ENCODE results near the gene SH3RF1.

DNA sequence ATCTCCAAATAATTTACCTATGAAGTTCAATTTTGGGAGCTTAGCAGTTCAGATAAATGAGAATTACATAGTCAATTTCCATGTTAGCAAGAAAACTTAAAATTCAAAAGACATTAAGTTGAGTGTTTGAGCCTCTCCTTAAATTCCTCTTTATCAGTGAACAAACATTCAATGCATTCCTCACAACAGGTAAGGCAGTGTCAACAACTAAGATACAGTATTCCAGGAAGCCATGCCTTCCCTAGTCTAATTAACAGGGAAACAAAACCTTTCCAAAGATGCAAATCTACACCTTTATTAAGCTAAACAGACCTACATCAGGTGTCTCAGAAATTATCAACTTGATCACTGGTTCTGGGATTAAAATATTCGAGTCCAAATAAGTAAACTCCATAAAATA lies 3.7 kb downstream of the SH3RF1 start:
- TF ChIP-seq, protein P1, sequence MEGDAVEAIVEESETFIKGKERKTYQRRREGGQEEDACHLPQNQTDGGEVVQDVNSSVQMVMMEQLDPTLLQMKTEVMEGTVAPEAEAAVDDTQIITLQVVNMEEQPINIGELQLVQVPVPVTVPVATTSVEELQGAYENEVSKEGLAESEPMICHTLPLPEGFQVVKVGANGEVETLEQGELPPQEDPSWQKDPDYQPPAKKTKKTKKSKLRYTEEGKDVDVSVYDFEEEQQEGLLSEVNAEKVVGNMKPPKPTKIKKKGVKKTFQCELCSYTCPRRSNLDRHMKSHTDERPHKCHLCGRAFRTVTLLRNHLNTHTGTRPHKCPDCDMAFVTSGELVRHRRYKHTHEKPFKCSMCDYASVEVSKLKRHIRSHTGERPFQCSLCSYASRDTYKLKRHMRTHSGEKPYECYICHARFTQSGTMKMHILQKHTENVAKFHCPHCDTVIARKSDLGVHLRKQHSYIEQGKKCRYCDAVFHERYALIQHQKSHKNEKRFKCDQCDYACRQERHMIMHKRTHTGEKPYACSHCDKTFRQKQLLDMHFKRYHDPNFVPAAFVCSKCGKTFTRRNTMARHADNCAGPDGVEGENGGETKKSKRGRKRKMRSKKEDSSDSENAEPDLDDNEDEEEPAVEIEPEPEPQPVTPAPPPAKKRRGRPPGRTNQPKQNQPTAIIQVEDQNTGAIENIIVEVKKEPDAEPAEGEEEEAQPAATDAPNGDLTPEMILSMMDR (IDR thresholded peaks at IDR 0.05), result no peak
- TF ChIP-seq POLR2A (IDR thresholded peaks at IDR 0.05), result no peak
- no peak for TF ChIP-seq POLR2AphosphoS5 (IDR thresholded peaks at IDR 0.05)

Data from sigmoid colon (tissue), 4 donors.